H1 (cell line): ENCODE results near the gene SMAP1. TPM values are rescaled to one million over a fixed set of nuclear protein-coding genes. Genes with fewer than 3 reads are reported as not detected.

Experiments
- CTCF ChIA-PET: fragments of 300-600 bp; sonication (Branson Sonifier 250); formaldehyde crosslinking; loops from one replicate; lab custom pipeline; 2021; ENCODE audit not compliant: partially characterized antibody; lab: Charles Lee
- POLR2A ChIA-PET: fragments of 300-600 bp; sonication (Branson Sonifier 250); formaldehyde crosslinking; loops from one replicate; lab custom pipeline; 2021; ENCODE audit warnings: inconsistent platforms; ENCODE audit not compliant: partially characterized antibody; lab: Charles Lee
- DNase-seq, 2 experiments: peaks; one replicate each; pipeline versions ENCODE4 v3.0.0 to v3.0.0-alpha.2; 2010 to 2022; ENCODE audit warnings: low spot score in 2 of 2, low read depth in 1 of 2, mixed read lengths in 1 of 2
- FAIRE-seq: peaks from 2 replicates; lab custom pipeline; 2011; peaks lifted over from hg19 to GRCh38; lab: Jason Lieb, UNC
- H2AFZ ChIP-seq: 2 replicates; pipeline ENCODE4 v1.8.1; 2012; ENCODE audit warnings: low read length, inconsistent platforms
- H2AK5ac ChIP-seq: 2 replicates; pipeline ENCODE4 v1.6.1; 2013; ENCODE audit warnings: low read depth, low read length
- H2BK120ac ChIP-seq: replicated peaks from 2 replicates; pipeline ENCODE3; 2013; ENCODE audit warnings: low read depth, low read length, inconsistent platforms
- H2BK12ac ChIP-seq: 2 replicates; pipeline ENCODE4 v1.6.1; 2013; ENCODE audit warnings: low read depth, low read length
- H2BK15ac ChIP-seq: 2 replicates; pipeline ENCODE4 v1.6.1; 2013; ENCODE audit warnings: low read length
- H2BK20ac ChIP-seq: 2 replicates; pipeline ENCODE4 v1.6.1; 2013; ENCODE audit warnings: low read length
- H2BK5ac ChIP-seq: 2 replicates; pipeline ENCODE4 v1.6.1; 2013; ENCODE audit warnings: low read depth, low read length
- H3K14ac ChIP-seq: 2 replicates; pipeline ENCODE4 v1.6.1; 2013; ENCODE audit warnings: inconsistent platforms; ENCODE audit not compliant: insufficient read length
- H3K18ac ChIP-seq: 2 replicates; pipeline ENCODE4 v1.6.1; 2013; ENCODE audit warnings: low read length; ENCODE audit errors: extremely low read depth
- H3K23ac ChIP-seq: 2 replicates; pipeline ENCODE4 v1.6.1; 2013; ENCODE audit warnings: inconsistent platforms; ENCODE audit not compliant: insufficient read length
- H3K23me2 ChIP-seq: 2 replicates; pipeline ENCODE4 v1.6.1; 2013; ENCODE audit warnings: low read depth, low read length
- H3K27ac ChIP-seq: 2 replicates; pipeline ENCODE4 v1.6.1; 2011; ENCODE audit warnings: low read depth, low read length, inconsistent platforms
- H3K27me3 ChIP-seq, 4 experiments: replicated peaks in 1 of 4; 1 replicate in 1 of 4; 2 replicates in 3 of 4; pipeline versions ENCODE4 v1.6.1 to v1.8.1; 2011 to 2013; ENCODE audit warnings: low read length in 3 of 4, mild to moderate bottlenecking in 3 of 4, inconsistent platforms in 2 of 4, mixed read lengths in 2 of 4, moderate library complexity in 1 of 4; ENCODE audit not compliant: control insufficient read depth in 3 of 4, insufficient read depth in 3 of 4; ENCODE audit errors: extremely low read depth in 1 of 4
- H3K36me3 ChIP-seq, 4 experiments: 2 replicates each; pipeline versions ENCODE4 v1.6.1 to v1.8.1; 2011 to 2013; ENCODE audit warnings: mild to moderate bottlenecking in 4 of 4, low read length in 3 of 4, moderate library complexity in 2 of 4, control low read depth in 1 of 4, inconsistent platforms in 1 of 4; ENCODE audit not compliant: insufficient read depth in 4 of 4, control insufficient read depth in 2 of 4
- H3K4ac ChIP-seq: replicated peaks from 2 replicates; pipeline ENCODE3; 2013; ENCODE audit warnings: low read length, low read depth, mixed read lengths, inconsistent platforms; ENCODE audit not compliant: insufficient read length
- H3K4me1 ChIP-seq, 4 experiments: replicated peaks in 1 of 4; 1 replicate in 1 of 4; 2 replicates in 3 of 4; pipeline versions ENCODE4 v1.6.1 to v1.8.1; 2011 to 2013; ENCODE audit warnings: low read length in 3 of 4, inconsistent platforms in 2 of 4, mixed read lengths in 1 of 4; ENCODE audit not compliant: insufficient read depth in 4 of 4, control insufficient read depth in 3 of 4
- H3K4me2 ChIP-seq, 2 experiments: 2 replicates each; pipeline versions ENCODE4 v1.6.1 to v1.8.1; 2011 to 2013; ENCODE audit warnings: low read depth in 2 of 2, low read length in 2 of 2, control low read depth in 1 of 2, inconsistent platforms in 1 of 2, mild to moderate bottlenecking in 1 of 2; ENCODE audit not compliant: insufficient read depth in 1 of 2
- H3K4me3 ChIP-seq, 4 experiments: fragments of 200-600, 300-600 bp in 1 of 4; sonication (generic), shearing (Covaris generic), sonication (Bioruptor Twin) in 1 of 4; 2 replicates each; pipeline versions ENCODE4 v1.5.1 to v1.8.1; 2011 to 2016; ENCODE audit warnings: low read length in 4 of 4, low read depth in 3 of 4, control low read depth in 2 of 4, inconsistent platforms in 2 of 4, mild to moderate bottlenecking in 2 of 4, mixed read lengths in 1 of 4, moderate library complexity in 1 of 4; ENCODE audit not compliant: insufficient read depth in 2 of 4; ENCODE audit errors: extremely low read depth in 1 of 4
- H3K56ac ChIP-seq: replicated peaks from 2 replicates; pipeline ENCODE3; 2013; ENCODE audit warnings: low read depth, mild to moderate bottlenecking, mixed read lengths, low read length, inconsistent platforms; ENCODE audit not compliant: insufficient read length
- H3K79me1 ChIP-seq: 2 replicates; pipeline ENCODE4 v1.6.1; 2013; ENCODE audit warnings: low read depth, low read length, control low read depth
- H3K79me2 ChIP-seq, 2 experiments: 2 replicates each; pipeline versions ENCODE4 v1.6.1 to v1.8.1; 2012 to 2013; ENCODE audit warnings: low read length in 2 of 2, mild to moderate bottlenecking in 2 of 2, inconsistent platforms in 1 of 2; ENCODE audit not compliant: insufficient read depth in 2 of 2, control insufficient read depth in 1 of 2
- H3K9ac ChIP-seq, 4 experiments: replicated peaks in 1 of 4; 1 replicate in 1 of 4; 2 replicates in 3 of 4; pipeline versions ENCODE4 v1.6.1 to v1.8.1; 2011 to 2013; ENCODE audit warnings: low read depth in 3 of 4, low read length in 3 of 4, control low read depth in 2 of 4, mild to moderate bottlenecking in 2 of 4, moderate library complexity in 2 of 4, inconsistent platforms in 1 of 4; ENCODE audit errors: extremely low read depth in 1 of 4
- H3K9me3 ChIP-seq, 2 experiments: 2 replicates each; pipeline versions ENCODE4 v1.6.1 to v1.8.1; 2012 to 2013; ENCODE audit warnings: mild to moderate bottlenecking in 2 of 2, moderate library complexity in 2 of 2, control low read depth in 1 of 2, inconsistent platforms in 1 of 2, low read depth in 1 of 2, low read length in 1 of 2, mixed read lengths in 1 of 2; ENCODE audit not compliant: insufficient read depth in 2 of 2
- H4K20me1 ChIP-seq, 2 experiments: replicated peaks in 1 of 2; 2 replicates each; pipeline versions ENCODE3 to v1.8.1; 2011 to 2013; ENCODE audit warnings: inconsistent platforms in 2 of 2, low read length in 2 of 2, mild to moderate bottlenecking in 1 of 2; ENCODE audit not compliant: insufficient read depth in 2 of 2, control insufficient read depth in 1 of 2
- H4K5ac ChIP-seq: 2 replicates; pipeline ENCODE4 v1.6.1; 2013; ENCODE audit warnings: low read length, low read depth, mixed read lengths, inconsistent platforms; ENCODE audit not compliant: insufficient read length
- H4K8ac ChIP-seq: 2 replicates; pipeline ENCODE4 v1.8.0; 2013; ENCODE audit warnings: mild to moderate bottlenecking, moderate library complexity, low read length, inconsistent platforms; ENCODE audit not compliant: insufficient read depth; ENCODE audit errors: extremely low read depth
- H4K91ac ChIP-seq: replicated peaks from 2 replicates; pipeline ENCODE3; 2013; ENCODE audit warnings: low read length, mixed read lengths, inconsistent platforms; ENCODE audit not compliant: insufficient read length
- BACH1 ChIP-seq: IDR thresholded peaks from 2 replicates; pipeline ENCODE4 v1.6.1; 2012; ENCODE audit warnings: low read length, improper control_type of control experiment
- EP300 ChIP-seq, 2 experiments: IDR thresholded peaks; 1 replicate in 1 of 2; 2 replicates in 1 of 2; pipeline ENCODE4 v1.6.1; 2011 to 2012; ENCODE audit warnings: low read depth in 2 of 2, low read length in 2 of 2, mild to moderate bottlenecking in 2 of 2, borderline replicate concordance in 1 of 2, inconsistent platforms in 1 of 2, moderate library complexity in 1 of 2
- FOSL1 ChIP-seq: IDR thresholded peaks from 2 replicates; pipeline ENCODE4 v1.6.1; 2011; ENCODE audit warnings: mild to moderate bottlenecking, low read depth, low read length, moderate library complexity; ENCODE audit not compliant: insufficient read depth
- MAFK ChIP-seq: IDR thresholded peaks from 2 replicates; pipeline ENCODE4 v1.6.1; 2012; ENCODE audit warnings: low read depth, mild to moderate bottlenecking, improper control_type of control experiment, low read length
- TCF12 ChIP-seq: IDR thresholded peaks from 2 replicates; pipeline ENCODE4 v1.6.1; 2011; ENCODE audit warnings: low read depth, mild to moderate bottlenecking, low read length
- ZNF274 ChIP-seq: IDR thresholded peaks from 2 replicates; pipeline ENCODE4 v1.7.0; 2012; ENCODE audit warnings: low read length, borderline replicate concordance; ENCODE audit errors: extremely low read depth
- WGBS, 2 experiments: shearing (Covaris generic) in 1 of 2; methylation state at CpG; one replicate each; pipeline versions ENCODE4 v1.1.6 to v1.1.7; 2013 to 2015; ENCODE audit warnings: low lambda C conversion rate in 2 of 2, mixed read lengths in 2 of 2, inconsistent platforms in 1 of 2, low coverage in 1 of 2, missing lambda C conversion rate in 1 of 2; ENCODE audit not compliant: insufficient replicate concordance in 2 of 2, insufficient coverage in 1 of 2, insufficient read length in 1 of 2; ENCODE audit errors: extremely low coverage in 1 of 2, missing lambda C conversion rate in 1 of 2; 5-methylcytosine and 5-hydroxymethylcytosine counted together
- polyA plus RNA-seq, 7 experiments: library from polyadenylated mRNA; depleted of rRNA in 3 of 7; stranded (reverse) in 5 of 7; unstranded in 2 of 7; fragments of >200 nt in 5 of 7; fragments of 200-250 nt in 2 of 7; gene quantifications; 1 replicate in 5 of 7; 2 replicates in 1 of 7; 4 replicates in 1 of 7; pipeline versions ENCODE4 v1.2.1 to v1.2.3, GENCODE V29; 2011 to 2013; ENCODE audit warnings: missing spikeins in 2 of 7, mixed read lengths in 2 of 7
- total RNA-seq: library from RNA; stranded (reverse); fragmentation: NEBNext Ultra II Directional; extraction: Animal tissue kit (Norgen Biotek cat#: 25700); gene quantifications from 2 replicates; pipeline ENCODE4 v1.2.1, GENCODE V29; 2021

The SMAP1 gene
- total and polyA plus RNA-seq, 2 of the 8 experiments (the other 6 are each of a cell fraction or from before 2014, with no cell fraction given) = 18.8 to 32.4 TPM

DNA sequence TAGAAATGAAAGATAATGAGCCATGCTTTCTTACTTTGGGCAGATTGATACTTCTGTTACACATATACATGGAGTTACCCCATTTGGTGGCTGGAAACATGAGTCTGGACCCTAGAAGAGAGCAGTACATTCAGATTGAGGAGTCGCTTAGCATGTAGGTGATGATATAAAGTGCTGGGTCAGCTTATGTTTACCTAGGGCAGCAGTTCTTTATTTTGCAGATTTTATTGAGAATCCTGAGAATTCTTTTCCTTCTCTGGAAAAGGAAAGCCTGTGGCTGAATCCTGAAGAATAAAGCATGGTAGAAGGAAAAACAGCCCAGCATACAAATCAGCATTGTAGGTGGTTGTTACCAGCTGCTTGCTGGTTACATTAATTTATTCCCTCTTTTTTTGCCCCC is 91.2 kb downstream of the SMAP1 start:
- Histone ChIP-seq H3K23me2 (no peaks in the 10 kb centered on the region), H3K27ac (0 out of 2 replicates have a peak overlapping the region, but pooled peaks have one; percentile 12), H4K91ac (no peak overlapping the region), H3K9ac (no peak overlapping the region), H3K9me3 (no peaks in the 10 kb centered on the region), H4K5ac (no peak overlapping the region), H3K56ac (no peak overlapping the region), H3K27me3 (no peaks in the 10 kb centered on the region), H2BK5ac (no peak overlapping the region), H3K4me3 (peak overlapping the region in 1 of 4 experiments; percentile 8; a peak in 1 of 8 replicates), H3K79me1 (no peaks in the 10 kb centered on the region), H4K8ac (no peak overlapping the region), H3K18ac (no peak overlapping the region), H4K20me1 (no peaks in the 10 kb centered on the region), H3K4ac (no peak overlapping the region), H2BK15ac (no peak overlapping the region), H3K4me2 (peak overlapping the region; percentile 33 to 36; a peak in 2 of 4 replicates), H3K23ac (no peak overlapping the region), H2BK12ac (no peak overlapping the region), H3K14ac (no peak overlapping the region), H2BK20ac (no peak overlapping the region), H3K4me1 (peaks cover 0 to 12% (median 4%) of the 10 kb centered on the region in 4 experiments; a peak in 4 of 7 replicates), H2BK120ac (no peak overlapping the region), H3K79me2 (no peaks in the 10 kb centered on the region), H2AFZ (no peak overlapping the region), H2AK5ac (no peak overlapping the region), H3K36me3 (no peaks in the 10 kb centered on the region; a peak in 1 of 8 replicates)
- peak; percentile 62 for FAIRE-seq
- CTCF ChIA-PET = interaction anchor here (0.8 kb wide), 1 partner anchor 50 kb away, joined by 3 read pairs; no protein-coding TSS in a partner anchor
- DNase-seq = no peak
- 15% methylated on average over 1 of the region's 1 CpG; no CpG with 5 or more reads in 1 of the 2 experiments for WGBS, 2 experiments
- POLR2A ChIA-PET = no interaction called here
- TF ChIP-seq BACH1 (peak; percentile 34; the same call in 1 of the 2 replicates), TCF12 (no peak), MAFK (peak; percentile 78), FOSL1 (no peak), ZNF274 (no peak), EP300 (IDR thresholded peaks at IDR 0.05; ENCODE audit: borderline replicate concordance in 1 of 2, low read depth in 2 of 2, low read length in 2 of 2) (no peak)
